ENCODE data around the gene TIGAR.

The TIGAR gene

DNA sequence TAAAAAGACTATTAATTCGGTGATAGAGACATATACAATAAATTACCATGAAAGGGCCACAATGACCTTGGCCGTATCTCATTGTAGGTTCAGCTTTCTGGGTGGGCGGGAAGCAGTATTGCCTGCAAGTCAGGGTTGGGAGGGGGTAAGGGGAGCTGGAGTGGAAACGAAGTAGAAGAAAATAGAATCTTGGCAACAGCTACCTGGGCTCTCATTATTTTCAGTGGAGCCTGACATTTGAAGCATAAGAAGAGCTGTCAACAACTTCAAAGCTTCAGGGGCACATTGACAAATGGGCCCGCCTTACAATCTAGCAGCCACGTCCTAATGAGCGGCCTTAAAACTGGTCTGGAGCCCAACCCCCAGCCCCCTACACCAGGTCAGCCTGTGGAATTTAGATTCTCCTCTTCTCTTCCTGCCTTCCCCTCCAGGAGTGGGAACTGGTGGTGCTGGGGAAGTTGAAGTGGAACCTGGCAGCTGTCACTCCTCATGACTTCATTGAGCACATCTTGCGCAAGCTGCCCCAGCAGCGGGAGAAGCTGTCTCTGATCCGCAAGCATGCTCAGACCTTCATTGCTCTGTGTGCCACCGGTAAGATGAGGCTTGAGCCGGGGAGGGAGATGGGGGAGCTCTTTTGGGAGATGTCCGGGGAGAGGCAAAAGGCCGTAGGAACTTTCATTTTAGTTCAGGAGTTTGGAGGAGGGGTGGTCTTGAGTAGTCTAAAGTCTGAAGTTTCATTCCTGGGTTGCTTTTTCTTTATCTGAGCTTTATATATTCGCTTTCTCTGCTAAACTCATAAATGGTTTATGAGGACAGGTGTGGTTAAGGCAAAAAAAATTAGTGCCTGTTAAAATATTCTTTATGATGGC, 42.5 kb upstream of the TIGAR start:
- DNase-seq (ENCODE audit: extremely low read depth, low read depth): no peak
- no peak overlapping the region for H3K4me3 ChIP-seq (replicated peaks; ENCODE audit: low read depth, low read length)
- TF ChIP-seq CTCF (IDR thresholded peaks at IDR 0.05; ENCODE audit: low read depth, low read length, missing control alignments): no peak

DNA sequence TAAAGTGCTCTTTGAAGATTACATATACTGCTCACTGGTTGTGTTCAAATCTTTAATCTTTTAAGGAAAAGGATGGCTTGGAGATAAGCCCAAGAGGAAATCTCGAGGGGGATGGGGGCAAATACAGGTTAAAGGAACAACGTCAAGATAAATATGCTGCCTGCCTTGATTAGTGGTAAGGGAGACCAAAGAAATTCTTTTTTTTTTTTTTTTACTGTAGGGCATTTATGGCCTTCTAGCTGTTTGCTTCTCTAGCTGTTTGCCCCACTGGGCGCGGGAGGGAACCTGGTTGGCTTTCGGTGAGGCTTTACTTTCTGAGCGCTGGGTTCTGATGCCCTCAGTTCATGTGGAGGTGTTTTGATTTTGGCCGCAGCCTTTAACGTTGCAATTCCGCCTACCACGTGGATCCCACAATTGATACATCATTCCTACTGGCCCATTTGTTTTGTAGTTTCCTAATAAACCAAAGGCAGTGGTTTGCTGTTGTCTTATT, 41.8 kb upstream of the TIGAR start:
- no peak for TF ChIP-seq CTCF (IDR thresholded peaks at IDR 0.05; ENCODE audit: low read depth, low read length, missing control alignments)
- H3K4me3 ChIP-seq (replicated peaks; ENCODE audit: low read depth, low read length): no peak overlapping the region
- DNase-seq (ENCODE audit: extremely low read depth, low read depth): no peak

DNA sequence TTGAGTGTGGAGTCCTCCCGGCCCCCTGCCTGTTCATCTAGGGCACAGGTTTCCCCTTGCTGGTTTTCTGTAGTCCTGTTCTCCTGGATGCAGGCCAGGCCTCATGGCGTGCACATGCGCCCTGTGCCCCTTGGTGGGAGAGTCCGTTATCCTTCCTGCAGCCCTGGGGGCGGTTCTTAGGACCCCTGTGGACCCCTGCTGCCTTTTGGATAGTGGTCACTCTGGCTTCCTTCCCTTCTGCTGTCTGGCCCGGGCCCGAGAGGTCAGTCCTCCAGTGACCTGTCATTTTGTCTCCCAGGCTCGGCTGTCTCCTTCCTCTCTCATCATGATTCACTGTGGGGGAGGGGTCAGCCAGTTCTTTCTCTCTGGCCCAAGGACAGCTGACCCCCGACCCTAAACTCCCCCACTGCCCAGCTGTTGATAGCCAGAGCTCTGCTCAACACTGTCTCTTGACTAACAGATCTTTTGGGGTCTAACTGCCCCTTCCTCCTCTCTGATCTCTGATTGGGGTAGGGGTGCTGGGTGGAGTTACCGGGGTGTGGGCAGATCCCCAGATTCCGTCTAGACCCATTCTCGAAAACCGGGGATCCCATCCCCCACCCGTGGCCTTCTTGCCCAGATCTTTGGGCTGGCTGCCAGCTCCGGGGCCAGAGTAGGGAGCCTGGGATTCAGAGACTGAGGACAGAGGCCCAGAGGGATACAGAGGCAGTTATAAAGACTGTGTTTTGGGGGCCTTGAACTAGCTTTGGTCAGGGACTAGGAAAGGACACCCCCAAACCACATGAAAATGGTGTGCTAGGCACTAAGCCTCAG, 40.5 kb upstream of the TIGAR start:
- no peak overlapping the region for H3K4me3 ChIP-seq (replicated peaks; ENCODE audit: low read depth, low read length)
- DNase-seq (ENCODE audit: extremely low read depth, low read depth): no peak
- no peak for TF ChIP-seq CTCF (IDR thresholded peaks at IDR 0.05; ENCODE audit: low read depth, low read length, missing control alignments)

DNA sequence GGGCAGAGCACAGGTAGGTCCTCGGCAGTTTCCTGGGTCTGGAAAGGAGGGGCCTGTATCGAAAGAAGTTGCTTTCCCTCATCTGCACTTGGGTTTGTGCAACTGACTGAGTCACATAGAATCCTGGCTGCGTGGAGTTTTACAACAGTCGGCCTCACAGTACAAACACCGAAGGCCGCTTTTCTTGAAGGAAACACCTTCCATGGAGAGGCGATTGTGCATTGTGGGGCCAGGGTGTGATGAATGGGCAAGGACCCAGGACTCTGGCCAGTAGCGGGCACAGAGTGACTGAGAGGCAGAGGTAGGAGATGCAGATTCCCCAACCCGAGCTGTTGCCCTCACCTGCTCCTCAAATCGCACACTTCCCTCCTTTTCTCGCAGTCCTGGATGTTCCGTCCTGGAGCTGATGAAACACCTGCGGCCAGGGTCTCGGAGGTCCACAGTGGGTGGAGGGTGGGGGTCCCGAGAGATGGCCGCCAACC, 39.8 kb upstream of the TIGAR start:
- DNase-seq (ENCODE audit: extremely low read depth, low read depth): no peak
- no peak for TF ChIP-seq CTCF (IDR thresholded peaks at IDR 0.05; ENCODE audit: low read depth, low read length, missing control alignments)
- no peak overlapping the region for H3K4me3 ChIP-seq (replicated peaks; ENCODE audit: low read depth, low read length)

DNA sequence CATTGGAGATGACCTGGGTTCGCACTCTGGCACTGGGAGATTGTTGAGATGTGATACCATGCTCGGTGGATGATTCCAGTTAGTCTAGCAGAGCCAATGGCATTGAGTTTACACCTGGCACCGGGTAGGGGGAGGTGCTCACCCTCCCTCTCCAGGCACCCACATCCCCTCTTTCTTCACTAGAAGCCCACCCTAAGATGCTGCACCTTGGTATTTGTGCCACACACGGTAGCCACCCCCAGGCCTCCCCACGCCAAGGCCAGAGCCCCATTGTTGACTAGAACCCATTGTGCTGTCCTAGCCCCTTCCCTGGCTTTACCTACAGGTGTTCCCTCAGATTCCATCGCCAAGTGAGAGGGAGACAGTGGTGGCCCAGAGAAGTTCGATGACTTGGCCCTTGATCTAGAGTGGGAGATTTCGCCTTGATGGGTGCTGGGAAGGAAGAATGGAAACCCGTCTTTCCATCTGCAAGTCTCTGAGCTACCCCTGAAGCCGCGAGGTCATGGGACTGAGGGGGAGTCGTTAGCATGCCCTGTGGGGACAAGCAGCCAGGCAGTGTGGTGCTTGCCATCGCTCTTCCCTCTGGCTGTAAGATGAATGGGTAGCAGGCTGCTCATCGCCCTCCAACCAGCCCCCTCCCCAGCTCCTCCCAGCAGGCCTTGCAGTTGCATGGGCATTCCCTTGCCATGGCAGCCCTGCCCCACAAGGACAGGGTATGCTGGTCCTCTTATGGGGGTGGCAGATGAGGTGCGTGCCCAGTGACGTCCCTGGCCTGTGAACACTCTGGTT, 38.7 kb upstream of the TIGAR start:
- DNase-seq (ENCODE audit: extremely low read depth, low read depth): no peak
- no peak for TF ChIP-seq CTCF (IDR thresholded peaks at IDR 0.05; ENCODE audit: low read depth, low read length, missing control alignments)

DNA sequence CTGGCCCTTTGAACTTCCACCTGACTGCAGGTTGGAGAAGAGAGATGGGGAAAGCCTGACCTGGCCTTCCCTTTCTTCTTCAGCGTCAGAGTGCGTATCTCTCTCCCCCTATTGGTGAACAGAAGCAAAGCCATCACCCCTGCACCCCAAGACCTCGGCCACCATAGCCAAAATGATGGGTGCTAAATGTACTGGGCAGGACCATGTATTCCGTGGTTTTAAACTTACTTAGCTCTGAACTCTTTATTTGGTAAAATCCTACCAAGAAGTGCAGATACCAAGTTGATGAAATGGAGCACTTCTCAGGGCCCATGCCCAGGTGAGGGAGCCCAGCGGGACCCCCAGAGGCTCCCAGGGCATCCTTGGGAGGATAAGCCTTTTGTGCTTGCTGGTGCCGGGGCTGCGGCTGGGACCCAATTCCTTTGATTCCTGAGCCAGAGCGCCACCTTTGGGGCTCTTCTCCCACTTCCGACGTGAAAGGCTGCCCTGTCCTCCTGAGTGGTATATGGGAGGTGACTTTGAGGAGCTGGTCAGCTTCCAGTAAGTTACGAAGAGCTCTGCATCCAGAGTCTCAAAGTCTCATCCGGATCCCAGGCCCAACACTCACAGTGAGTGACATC, 38.0 kb upstream of the TIGAR start:
- no peak overlapping the region for H3K4me3 ChIP-seq (replicated peaks; ENCODE audit: low read depth, low read length)

More for the DNA sequence above, 38.7 kb upstream of the TIGAR start:
- no peak overlapping the region for H3K4me3 ChIP-seq (replicated peaks; ENCODE audit: low read depth, low read length)

More for the DNA sequence above, 38.0 kb upstream of the TIGAR start:
- no peak for DNase-seq (ENCODE audit: extremely low read depth, low read depth)
- TF ChIP-seq CTCF (IDR thresholded peaks at IDR 0.05; ENCODE audit: low read depth, low read length, missing control alignments): no peak
